ENCODE results near the gene FEZ2.

FEZ2 gene

DNA sequence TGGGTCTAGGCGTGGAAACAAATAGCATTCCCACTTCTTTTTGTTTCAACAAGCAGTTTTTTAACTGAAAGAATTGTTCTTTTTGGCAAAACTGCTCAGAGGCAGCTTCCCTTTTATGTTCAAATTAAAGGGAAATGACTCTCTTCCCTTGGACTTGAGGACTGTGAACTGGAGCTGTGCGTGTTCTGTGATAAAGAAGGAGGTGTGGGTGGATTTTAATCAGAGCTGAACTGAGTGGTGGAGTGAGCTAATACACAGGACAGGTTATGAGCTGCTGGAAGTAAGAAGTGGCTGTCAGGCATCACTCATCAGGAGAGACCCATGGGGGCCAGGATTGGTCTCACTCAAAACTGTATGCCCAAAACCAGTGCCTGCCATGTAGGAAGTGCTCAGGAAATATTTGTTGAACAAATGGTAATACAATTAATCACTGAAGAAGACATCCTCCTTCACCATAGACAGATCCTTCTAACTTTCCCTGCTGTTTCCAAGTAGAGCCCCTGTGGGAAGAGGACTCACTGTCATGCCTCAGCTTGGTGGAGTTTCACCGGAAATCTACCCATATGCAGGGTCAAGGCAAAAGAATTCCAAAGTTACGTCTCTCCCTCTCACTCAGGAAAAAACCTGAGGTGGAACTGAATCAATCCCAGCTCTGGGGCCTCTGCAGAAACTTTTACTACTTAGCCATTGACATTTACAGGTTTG lies 55.9 kb downstream of the FEZ2 start:
- in situ Hi-C loops (cut with MboI; ENCODE audit: low sequenced_read_pairs, unreplicated experiment): no loop called here
- TF ChIP-seq, protein P1, sequence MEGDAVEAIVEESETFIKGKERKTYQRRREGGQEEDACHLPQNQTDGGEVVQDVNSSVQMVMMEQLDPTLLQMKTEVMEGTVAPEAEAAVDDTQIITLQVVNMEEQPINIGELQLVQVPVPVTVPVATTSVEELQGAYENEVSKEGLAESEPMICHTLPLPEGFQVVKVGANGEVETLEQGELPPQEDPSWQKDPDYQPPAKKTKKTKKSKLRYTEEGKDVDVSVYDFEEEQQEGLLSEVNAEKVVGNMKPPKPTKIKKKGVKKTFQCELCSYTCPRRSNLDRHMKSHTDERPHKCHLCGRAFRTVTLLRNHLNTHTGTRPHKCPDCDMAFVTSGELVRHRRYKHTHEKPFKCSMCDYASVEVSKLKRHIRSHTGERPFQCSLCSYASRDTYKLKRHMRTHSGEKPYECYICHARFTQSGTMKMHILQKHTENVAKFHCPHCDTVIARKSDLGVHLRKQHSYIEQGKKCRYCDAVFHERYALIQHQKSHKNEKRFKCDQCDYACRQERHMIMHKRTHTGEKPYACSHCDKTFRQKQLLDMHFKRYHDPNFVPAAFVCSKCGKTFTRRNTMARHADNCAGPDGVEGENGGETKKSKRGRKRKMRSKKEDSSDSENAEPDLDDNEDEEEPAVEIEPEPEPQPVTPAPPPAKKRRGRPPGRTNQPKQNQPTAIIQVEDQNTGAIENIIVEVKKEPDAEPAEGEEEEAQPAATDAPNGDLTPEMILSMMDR (IDR thresholded peaks at IDR 0.05; ENCODE audit: borderline replicate concordance, control extremely low read depth, extremely low read depth, insufficient read depth, missing control alignments): no peak
- no peak for DNase-seq (ENCODE audit: low spot score)

GRCh38 chr2:36540986-36541754 lies 56.8 kb downstream of the FEZ2 start:
- TF ChIP-seq, protein P1 (IDR thresholded peaks at IDR 0.05; ENCODE audit: borderline replicate concordance, control extremely low read depth, extremely low read depth, insufficient read depth, missing control alignments): no peak
- in situ Hi-C loops (cut with MboI; ENCODE audit: low sequenced_read_pairs, unreplicated experiment): no loop called here
- no peak for DNase-seq (ENCODE audit: low spot score)

DNA sequence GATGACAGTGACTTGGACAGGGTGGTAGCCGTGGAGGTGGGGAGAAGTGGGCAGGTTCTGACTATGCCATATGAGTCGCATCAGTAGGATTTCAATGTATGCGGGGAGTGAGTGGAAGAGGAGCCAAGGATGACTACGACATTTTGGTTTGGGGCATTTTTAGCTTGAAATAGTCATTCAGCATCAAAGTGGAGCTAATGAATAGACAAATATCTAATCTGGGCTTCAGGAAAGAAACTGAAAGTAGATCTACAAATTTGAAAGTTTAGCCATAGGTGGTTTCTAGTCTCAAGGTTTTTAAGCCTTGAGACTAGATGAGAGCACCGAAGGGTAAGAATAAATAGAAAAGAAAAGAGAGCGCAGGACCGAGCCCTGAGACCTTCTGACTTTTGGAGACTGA lies 58.3 kb downstream of the FEZ2 start:
- TF ChIP-seq, protein P1 (IDR thresholded peaks at IDR 0.05; ENCODE audit: borderline replicate concordance, control extremely low read depth, extremely low read depth, insufficient read depth, missing control alignments): no peak
- in situ Hi-C loops (cut with MboI; ENCODE audit: low sequenced_read_pairs, unreplicated experiment): no loop called here
- peak; percentile 34 for DNase-seq (ENCODE audit: low spot score)

DNA sequence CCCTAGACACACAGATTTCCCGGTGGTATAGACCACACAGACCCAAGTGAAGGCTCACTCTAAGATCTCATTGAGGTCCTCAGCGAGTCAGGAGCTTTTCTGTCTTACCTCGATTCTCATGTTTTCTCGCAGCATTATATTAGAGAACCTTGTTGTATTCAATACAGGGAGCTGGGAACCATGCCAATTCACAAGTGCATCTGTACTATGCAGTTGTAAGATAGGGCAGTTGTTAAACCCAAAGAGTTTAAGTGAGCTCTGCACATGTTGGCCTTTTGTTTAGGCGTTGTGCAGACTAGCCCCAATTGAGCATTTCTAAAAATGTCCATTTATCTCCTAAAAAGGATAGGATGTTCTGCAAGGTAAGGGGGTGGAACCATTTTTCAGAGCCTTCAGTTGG lies 59.6 kb downstream of the FEZ2 start:
- in situ Hi-C loops (cut with MboI; ENCODE audit: low sequenced_read_pairs, unreplicated experiment): no loop called here
- TF ChIP-seq, protein P1 (IDR thresholded peaks at IDR 0.05; ENCODE audit: borderline replicate concordance, control extremely low read depth, extremely low read depth, insufficient read depth, missing control alignments): no peak
- no peak for DNase-seq (ENCODE audit: low spot score)

DNA sequence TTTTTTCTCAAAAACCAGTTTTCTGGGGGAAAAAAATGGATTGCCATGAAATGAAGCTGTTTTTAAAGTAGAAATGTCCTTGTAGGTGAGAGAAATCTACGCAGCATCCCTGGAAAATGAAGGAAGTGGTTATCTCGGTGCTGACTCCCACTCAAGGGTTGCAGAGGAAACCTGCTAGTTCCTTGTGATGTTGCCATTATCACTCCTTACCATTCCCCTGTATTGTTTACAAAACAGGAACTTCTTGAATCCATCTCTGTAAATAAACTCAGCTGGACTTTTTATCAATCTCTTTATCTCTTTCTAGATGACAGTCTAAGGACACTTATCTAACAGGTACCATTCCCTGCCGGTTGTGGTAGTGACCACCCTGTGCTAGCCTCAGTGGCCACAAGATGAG lies 61.2 kb downstream of the FEZ2 start:
- no peak for DNase-seq (ENCODE audit: low spot score)
- TF ChIP-seq, protein P1 (IDR thresholded peaks at IDR 0.05; ENCODE audit: borderline replicate concordance, control extremely low read depth, extremely low read depth, insufficient read depth, missing control alignments): no peak
- in situ Hi-C loops (cut with MboI; ENCODE audit: low sequenced_read_pairs, unreplicated experiment): no loop called here

- in situ Hi-C loops (cut with MboI; ENCODE audit: low sequenced_read_pairs, unreplicated experiment): no loop called here
- no peak for DNase-seq (ENCODE audit: low spot score)
- TF ChIP-seq, protein P1 (IDR thresholded peaks at IDR 0.05; ENCODE audit: borderline replicate concordance, control extremely low read depth, extremely low read depth, insufficient read depth, missing control alignments): no peak
Measured at GRCh38 chr2:36535099-36535498, 62.9 kb downstream of the FEZ2 start.

Measured in GM13976 (cell line).